HG03159 (cell line): ENCODE results near the gene GNL3L.
"Not testable (repeated sequence)": the region's sequence is repeated elsewhere in the genome, so short reads cannot be mapped to it uniquely, and the experiment has no call there.

Experiments
- ATAC-seq: cut with Tn5 transposase; IDR thresholded peaks from one replicate; pipeline ENCODE4 v1.9.1; 2021; ENCODE audit warnings: mild to moderate bottlenecking, moderate library complexity; ENCODE audit not compliant: unreplicated experiment

GNL3L gene, protein sequence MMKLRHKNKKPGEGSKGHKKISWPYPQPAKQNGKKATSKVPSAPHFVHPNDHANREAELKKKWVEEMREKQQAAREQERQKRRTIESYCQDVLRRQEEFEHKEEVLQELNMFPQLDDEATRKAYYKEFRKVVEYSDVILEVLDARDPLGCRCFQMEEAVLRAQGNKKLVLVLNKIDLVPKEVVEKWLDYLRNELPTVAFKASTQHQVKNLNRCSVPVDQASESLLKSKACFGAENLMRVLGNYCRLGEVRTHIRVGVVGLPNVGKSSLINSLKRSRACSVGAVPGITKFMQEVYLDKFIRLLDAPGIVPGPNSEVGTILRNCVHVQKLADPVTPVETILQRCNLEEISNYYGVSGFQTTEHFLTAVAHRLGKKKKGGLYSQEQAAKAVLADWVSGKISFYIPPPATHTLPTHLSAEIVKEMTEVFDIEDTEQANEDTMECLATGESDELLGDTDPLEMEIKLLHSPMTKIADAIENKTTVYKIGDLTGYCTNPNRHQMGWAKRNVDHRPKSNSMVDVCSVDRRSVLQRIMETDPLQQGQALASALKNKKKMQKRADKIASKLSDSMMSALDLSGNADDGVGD

DNA sequence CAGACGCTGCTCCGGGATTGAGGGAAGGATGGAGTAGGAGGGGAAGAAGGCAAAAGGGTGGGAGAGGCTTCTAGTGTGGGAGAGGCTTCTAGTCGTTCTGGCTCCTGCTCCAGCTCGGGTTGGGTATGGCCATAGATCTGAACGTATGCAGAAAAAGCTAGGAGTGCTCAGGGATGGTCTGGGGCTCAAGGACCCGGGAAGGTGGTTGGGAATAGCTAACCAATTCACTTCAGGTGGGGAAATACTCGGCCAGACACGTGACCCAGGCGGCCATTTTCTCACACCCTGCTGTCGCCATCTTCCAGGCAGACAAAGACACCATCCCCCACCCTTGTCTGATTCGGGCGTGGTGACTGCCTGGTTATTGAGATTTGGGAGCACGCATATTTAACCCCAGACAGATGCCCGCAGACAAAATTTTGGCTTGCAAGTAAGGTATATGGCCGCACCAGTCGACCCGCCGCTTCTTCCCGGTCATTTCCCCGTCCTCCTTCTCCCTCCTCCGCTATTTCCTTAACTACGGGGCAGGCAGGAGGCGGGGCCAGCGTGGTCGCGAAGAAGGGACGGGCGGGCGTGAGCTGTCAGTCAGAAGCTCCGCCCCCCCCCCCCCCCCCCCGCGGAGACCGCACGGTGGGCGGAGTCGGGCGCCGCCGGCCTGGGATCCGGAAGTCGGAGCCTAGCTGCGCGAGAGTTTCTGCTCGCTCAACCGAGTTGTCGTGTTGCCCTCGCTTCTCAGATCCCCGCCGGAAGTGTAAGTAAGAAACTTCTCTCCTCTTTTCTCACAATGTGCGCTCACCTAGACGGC is at the start of gene GNL3L:
TSS of gene GNL3L (plus strand) at position 668 of the 805 bp plus-strand sequence. CDS start 2,348 bp downstream, outside the sequence.
- peak; percentile 75 for ATAC-seq

DNA sequence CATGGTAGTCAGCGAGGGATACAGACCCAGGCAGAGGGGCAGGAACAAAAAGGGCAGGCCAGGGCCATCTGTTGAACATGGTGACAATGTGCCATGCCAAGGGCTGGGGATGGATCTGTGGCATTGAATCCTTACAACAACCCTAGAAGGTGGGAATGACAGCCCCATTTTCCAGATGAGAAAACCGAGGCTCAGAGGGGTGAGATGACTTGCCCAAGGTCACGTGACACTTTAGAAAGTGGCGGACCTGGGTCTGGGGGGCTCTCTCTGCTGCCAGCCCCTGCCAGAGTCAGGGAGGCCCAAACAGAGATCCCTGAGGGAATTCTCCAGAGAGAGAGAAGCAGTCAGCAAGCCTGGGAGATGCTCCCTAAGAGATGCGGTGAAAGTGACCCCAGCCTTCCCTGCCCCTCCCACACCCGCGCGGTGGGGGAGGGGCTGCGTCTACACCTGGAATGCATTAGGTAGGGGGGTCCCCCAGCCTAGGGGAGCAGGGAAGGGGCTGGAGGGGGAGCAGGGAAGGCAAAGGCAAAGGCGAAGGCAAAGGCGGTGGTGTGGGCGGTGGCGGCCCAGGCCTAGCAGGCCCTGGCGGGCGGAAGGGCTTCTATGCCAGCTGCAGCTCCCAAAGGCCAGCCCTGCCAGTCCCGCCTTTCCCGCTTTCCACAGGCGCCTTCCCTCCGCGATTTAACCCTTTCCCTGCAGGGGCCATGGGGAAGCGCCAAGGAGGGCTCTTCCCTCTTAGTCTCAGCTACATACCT is 47.0 kb upstream of the GNL3L start:
- ATAC-seq, result no peak

DNA sequence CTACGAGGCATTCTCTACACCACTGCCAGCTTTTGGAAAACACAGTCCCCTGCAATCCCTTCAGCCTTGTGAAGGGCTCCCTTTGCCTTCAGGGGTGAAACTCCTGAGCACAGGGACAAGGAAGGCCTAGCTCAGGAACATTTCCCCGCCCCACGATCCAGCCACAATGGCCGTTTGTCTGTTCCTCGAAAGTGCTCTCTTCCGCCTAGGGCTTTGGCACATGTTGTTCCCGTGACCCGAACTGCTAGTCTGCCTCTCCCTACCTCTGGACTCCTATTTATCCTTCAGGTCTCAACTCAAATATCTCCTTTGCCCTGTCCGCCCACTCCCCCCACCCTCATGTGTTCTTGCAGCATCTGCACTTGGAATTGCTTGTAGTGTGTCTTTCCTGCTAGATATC is 46.1 kb upstream of the GNL3L start:
- no peak for ATAC-seq

DNA sequence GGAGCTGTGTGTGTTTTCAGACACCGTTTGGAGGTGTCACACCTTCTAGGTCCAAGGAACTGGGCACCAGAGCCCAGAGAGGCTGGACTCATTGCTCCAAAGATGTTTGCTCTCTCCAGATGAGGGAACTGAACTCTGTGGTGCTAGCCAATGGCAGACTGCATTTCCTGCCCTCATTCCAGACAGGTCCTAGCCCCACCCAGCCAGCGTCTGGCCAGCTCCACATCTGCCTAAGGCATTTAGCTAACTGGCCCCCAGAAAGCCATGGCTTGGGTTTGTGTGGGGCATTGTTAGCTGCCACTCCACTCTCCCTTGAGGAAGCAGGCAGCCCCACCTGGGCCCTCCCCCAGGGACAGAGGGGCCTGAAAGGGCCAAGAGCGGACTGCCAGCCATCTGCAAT is 45.4 kb upstream of the GNL3L start:
- ATAC-seq, result no peak

DNA sequence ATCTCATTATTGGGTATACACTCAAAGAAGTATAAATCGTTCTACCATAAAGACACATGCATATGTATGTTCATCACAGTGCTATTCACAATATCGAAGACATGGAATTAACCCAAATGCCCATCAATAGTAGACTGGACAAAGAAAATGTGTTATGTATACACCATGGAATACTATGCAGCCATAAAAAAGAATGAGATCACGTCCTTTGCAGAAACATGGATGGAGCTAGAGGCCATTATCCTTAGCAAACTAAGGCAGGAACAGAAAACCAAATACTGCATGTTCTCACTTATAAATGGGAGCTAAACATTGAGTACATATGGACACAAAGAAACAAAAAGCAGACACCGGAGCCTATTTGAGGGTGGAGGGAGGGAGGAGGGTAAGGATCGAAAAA is 40.2 kb upstream of the GNL3L start:
- not testable (repeated sequence) for ATAC-seq

DNA sequence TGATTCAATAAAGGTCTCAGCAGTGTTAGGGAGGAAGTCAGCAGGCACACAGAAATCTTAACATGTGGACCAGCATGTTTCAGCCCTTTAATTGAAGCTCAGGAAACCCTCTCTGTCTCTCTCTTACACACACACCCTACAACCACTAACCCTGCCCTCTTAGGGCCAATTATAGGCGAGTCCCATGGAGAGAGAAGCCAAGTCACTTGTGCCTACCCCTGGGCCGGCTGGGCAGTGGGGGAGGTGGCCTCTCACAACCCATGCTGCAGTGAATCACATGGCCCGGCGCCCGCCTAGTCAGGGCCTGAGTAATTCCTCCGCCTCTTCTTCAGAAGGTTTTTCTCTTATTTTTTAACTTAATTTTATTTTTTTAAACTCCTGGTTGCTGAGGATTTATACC is 37.7 kb upstream of the GNL3L start:
- ATAC-seq, result no peak

DNA sequence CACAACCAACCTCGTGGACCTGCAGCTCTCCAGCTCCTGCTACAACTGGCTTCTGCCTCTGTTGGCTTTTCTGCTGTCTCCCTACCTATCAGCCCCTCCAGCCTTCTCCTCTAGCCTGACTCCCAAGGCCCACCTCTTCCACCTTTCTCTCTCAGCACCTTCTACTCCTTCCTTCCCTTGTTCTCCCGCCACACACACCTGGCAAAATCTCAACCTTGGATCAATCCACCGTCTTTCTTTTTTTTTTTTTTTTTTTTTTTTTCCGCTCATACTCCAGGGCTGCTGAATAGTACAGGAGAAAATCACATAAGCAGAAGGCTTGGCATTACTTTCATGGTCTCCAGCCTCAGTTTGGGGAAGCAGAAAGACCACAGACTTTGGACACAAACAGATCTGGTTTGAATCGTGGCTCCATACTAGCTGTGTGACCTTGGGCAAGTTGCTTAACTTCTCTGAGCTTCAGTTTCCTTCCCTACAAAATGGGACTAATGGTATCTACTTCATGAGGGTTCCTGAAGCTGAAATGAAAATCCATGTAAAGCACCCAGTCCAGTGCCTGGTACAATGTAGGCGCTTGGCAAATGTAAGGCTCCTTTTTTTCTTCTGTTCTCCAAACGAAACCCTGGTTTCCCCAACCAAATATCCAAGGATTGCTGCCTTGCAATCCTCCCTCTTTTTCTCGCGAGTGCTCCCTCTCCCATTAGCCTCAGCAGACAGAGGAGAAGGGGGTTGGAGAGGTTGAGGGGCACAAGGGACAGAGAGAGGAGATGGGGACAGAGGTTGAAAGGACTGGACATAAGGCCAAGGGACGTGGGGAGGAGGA is 35.6 kb upstream of the GNL3L start:
- ATAC-seq, result no peak

DNA sequence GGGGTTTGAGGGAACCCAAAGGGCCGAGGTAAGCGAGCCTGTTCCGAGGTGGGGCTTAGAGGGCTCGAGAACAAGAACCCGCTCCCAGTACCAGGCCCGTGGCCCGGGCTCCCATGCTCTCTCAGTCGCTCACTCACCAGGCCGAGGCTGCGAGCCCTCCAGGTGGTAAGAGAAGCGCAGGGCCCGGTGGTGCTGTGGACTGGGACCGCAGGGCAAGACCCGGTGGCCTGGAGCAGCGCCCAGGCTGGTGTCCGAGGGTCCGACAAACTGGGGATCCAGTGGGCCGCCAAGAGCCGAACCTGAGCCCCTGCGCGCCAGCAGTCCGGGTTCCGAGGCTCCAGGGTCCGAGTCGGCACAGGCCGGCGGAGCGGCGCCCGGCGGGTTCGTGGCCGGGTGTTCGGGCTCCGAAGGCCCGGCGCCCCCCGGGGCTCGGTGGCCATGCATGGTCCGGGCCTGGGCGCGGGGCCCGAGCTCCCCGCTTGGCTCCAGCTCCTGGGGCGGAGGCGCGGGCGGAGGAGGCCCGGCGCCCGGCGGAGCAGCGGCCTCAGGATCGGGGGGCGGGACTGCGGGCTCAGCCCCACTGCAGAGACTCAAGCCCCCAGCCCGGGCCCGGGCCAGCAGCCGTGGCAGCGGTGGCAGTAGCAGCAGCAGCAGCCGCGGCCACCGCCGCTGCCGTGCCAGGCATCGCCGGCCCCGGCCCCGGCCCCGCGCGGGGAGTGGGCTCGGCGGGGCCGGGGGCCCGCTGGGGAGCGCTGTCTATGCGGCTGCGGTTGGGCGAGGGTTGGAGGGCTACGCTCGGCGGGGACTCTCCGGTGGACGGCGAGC is 34.8 kb upstream of the GNL3L start:
- no peak for ATAC-seq

DNA sequence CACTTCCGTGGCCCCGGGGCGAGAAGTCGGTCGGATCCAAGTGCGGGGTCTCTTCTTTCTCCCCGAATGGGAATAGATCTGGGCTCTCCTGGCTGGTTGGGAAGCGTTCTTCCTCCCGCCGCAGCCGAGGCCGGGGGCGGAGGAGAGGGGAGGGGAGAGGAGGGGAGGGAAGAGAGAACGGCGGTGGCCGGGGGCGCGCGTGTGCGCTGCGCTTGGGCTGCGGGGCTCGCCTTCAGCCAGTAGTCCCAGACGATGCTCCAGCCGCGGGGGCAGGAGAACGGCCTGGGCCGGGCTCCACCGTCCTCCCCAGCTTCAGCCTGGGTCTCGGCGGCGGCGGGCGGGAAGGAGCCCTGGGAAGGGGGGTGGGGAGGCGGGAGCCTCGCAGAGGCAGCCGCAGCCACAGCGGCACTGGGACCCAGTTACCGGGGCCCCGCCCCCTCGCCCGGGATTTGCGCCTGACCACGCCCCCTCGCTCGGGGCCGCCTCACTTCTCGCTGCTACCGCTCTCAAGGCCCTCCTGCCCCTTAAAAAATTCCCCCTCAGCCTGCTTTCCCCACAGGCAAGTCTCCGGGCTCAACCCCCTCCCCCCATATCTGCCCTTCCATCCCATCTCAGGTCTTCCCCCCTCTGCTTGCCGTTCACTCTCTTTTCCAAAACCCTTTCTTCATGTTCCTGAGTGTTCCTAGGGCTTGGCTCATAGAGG is 34.1 kb upstream of the GNL3L start, which contains the start of gene FGD1:
TSS of gene FGD1 (minus strand) at position 421 of the 703 bp plus-strand sequence. CDS start 802 bp downstream, outside the sequence.
- ATAC-seq, result no peak

DNA sequence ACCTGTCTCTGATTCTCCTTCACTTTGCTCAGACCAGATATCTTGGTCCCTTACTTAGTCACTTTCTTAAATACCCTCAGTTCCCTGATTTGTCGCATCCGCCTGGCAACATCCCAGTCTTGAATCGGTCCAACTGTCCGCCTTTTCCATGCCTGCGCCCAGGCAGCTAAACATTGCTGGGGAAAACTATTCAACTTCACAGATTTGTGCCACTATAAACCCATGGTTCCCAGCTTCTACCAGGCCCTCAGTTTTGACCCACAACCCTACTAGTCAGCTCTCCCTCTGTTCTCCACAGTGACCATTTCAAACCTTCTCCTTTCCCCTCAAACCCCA is 33.5 kb upstream of the GNL3L start:
- ATAC-seq, result no peak

DNA sequence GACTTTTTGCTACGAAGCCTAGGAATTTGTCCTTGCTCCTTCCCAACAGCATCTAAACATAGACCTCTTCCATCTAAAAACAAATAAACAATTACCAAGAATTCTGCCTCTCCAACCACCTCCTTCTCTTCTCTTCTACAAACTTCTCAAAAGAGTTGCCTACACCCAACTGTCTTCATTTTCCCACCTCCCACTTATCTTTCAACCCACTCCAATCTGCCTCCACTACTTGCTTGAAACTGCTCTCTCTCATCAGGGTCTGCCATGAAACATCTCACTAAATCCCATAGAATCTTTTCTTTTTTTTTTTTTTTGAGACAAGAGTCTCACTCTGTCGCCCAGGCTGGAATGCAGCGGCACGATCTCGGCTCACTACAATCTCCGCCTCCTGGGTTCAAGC is 33.1 kb upstream of the GNL3L start:
- no peak for ATAC-seq

DNA sequence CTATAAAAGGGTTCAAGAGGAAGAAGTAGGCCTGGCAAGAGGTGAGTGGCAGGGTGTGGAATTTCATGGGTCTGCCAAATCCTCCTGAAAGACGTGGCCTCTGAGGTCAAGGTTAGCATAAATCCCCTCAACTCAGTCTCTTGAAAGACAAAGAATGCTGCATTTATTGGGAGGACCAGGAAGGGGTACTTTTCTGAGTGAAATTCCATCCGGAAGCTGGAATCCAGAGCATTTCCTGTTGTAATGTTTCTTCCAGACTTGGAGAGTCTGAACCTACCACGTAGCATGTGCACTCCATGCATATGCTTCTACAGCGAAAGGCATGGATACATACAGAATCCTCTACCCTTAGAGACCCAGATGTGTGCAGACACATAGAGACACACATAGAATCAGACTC is 20.6 kb upstream of the GNL3L start:
- ATAC-seq, result no peak

DNA sequence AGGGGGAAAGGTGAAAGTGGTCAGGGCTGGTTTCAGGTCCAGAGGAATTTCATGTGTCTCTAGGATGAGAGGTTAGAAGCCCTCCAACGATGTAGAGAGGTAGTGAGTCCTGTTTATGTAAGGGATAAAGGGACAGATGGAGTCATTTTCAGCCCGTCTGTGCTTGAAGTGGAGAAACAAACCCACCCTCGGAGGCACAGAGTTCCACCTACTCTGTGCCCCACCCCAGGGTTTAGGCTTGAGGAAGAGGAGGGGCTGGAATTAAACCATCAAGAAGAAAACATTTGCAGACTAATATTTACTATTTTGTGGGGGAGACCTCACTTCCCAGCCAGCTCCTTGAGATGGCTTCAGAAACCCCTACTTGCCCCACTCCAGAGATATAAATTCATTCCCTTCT is 868 bp upstream of the GNL3L start:
- ATAC-seq, result no peak

DNA sequence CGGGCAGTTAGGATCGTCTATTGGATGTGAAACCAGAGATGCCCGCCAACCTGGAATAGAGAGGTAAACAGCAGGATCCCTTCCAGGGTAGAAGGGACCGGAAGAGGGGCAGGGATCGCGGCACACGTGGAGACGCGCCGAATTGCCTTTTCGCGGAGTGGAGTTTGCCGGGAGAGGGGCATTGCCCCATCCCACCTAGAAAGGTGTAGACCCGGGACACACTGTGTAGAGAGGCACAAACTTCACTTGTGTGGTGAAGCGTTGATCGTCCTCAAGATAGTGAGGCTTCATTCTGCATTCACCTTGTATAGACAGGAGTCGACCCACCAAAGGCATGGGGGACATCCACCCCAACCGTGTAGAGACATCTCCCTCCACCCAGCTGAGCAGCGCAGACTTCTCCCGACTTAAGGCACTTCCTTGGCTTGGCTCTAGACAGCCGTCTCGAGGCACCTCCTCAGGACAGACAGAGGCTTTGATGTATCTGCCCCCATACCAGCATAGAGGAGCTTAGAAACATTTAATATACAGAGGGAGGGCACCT is 410 bp downstream of the GNL3L start:
- ATAC-seq, result peak; percentile 12

DNA sequence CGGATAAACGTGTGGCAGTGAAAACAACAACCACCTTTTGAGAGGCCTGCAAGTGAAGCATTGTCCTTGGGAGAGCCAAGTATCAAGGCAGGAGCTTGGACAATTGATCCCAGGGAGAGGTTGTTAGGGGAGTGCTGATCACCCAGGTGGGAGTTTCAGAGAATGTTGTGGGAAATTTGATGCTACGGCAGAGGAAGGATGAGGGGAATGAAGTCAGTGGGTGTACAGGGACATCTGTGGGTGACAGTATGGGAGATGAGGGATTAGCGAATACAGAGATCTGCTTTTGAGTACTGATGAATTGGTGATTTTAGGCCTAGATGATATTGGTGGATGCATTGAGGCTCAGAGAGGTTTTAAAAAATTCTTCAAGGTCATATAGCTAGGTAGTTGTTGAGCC is 4.3 kb downstream of the GNL3L start:
- ATAC-seq, result no peak

DNA sequence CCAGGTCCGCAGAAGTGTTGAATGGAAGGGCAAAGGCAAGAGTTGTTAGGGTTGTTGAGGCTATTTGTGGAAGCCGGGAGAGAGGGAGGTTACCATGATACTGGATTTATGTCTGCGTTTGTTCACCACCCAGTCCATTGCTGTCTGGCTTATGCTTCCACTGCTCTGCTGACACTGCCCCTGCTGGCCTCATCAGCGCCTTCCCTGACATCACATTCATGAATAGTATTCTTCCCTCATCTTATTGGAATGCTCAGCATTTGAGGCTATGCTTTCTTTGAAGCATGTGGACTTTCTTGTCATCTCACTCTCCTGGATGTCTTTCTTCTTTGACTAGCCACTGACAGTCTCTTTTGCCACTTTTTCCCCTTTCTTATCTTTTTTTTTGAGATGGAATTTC is 10.3 kb downstream of the GNL3L start:
- no peak for ATAC-seq

DNA sequence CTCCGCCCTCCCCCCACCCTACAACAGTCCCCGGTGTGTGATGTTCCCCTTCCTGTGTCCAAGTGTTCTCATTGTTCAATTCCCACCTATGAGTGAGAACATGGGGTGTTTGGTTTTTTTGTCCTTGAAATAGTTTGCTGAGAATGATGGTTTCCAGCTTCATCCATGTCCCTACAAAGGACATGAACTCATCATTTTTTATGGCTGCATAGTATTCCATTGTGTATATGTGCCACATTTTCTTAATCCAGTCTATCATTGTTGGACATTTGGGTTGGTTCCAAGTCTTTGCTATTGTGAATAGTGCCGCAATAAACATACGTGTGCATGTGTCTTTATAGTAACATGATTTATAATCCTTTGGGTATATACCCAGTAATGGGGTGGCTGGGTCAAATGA is 12.2 kb downstream of the GNL3L start:
- ATAC-seq, result not testable (repeated sequence)

DNA sequence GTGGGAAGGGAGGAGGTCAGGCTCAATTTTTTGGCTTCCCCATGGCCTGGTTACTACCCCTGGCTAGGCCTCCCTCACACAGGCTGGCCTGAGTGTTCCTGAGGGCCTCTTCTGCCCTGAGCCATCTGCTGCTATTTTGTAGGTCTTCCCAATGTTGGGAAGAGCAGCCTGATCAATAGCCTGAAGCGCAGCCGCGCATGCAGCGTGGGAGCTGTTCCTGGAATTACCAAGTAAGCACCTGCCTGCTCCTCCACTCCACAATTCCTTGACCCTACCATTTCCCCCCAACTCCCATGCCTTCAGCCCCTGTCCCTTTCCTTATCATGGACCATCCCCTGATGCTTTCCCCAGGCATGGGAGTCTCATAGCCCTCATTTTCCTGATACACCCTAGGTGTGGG is 20.8 kb downstream of the GNL3L start:
- ATAC-seq, result no peak
